HG03097 (cell line): Measurements from ENCODE around the gene PRRT1.
"Not testable (repeated sequence)": the region's sequence is repeated elsewhere in the genome, so short reads cannot be mapped to it uniquely, and the experiment has no call there.

Source experiments
- ATAC-seq: cut with Tn5 transposase; IDR thresholded peaks from one replicate; pipeline ENCODE4 v1.9.1; 2021; ENCODE audit not compliant: unreplicated experiment, low FRiP score

PRRT1 gene

GRCh38 chr6:32151863-32152768 lies at the start of gene PRRT1:
TSS of gene PRRT1 (minus strand) at chr6:32151939. CDS start at chr6:32151827, 112 bp downstream.
- ATAC-seq, result no peak

DNA sequence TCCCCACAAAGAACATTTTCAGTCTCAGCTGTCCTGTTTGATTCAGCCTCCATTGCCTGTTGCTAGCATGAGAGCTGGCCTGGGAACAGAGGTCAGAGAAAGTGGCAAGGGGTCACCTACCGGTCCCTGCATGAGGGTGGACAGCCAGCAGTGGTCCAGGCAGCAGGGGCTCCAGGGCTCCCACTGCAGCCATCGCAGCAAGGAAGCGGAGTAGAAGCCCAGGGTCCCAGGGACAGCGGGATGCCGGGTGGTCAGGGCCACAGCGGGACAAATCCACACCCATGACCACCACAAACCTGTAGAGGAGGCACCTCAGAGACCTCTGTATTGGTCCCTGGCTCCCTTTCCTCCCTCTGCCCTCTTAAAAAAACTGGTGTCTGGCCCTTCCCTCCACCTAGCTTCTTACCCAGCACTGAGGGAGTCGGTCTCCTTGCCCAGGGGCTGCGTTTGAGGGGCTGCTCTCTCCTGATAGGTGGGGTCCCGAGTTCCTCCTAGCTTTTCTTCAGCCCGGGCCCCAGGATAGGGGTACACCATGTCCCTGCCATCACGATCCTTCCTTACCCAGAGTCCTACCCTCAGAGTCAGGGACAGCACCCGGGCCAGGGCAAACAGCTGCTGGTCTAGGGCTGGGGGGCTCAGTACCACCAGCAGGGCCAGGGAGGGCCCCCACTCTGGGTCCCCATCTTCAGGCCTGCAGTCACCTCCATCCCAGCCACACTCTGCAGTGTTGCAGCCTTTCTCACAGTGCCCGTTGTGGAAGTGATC lies 49.2 kb upstream of the PRRT1 start:
- ATAC-seq, result no peak

GRCh38 chr6:32198866-32199265 lies 47.1 kb upstream of the PRRT1 start:
- ATAC-seq, result no peak

DNA sequence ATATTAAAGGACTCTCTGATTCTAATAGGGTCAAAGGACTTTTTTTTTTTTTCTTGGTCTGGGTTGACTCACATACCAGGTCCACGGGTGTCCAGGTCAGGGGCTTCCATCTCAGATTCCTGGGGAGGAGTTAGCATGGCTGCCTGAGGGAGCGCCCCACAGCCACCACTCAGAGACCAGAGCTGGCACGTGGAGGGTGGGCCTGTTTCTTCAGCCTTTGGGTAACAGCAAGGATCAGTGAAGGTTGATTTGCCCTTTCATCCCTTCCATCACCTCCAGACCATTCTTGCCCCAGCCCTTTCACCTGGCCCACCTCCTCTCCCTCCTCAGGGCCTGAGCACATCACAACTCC lies 46.6 kb upstream of the PRRT1 start:
- ATAC-seq, result no peak

GRCh38 chr6:32196682-32197616 lies 45.2 kb upstream of the PRRT1 start:
- no peak for ATAC-seq

- ATAC-seq, result no peak
Measured at GRCh38 chr6:32195902-32196681, 44.4 kb upstream of the PRRT1 start.

- ATAC-seq, result peak; percentile 78
Measured at GRCh38 chr6:32195652-32195901, 43.8 kb upstream of the PRRT1 start.

DNA sequence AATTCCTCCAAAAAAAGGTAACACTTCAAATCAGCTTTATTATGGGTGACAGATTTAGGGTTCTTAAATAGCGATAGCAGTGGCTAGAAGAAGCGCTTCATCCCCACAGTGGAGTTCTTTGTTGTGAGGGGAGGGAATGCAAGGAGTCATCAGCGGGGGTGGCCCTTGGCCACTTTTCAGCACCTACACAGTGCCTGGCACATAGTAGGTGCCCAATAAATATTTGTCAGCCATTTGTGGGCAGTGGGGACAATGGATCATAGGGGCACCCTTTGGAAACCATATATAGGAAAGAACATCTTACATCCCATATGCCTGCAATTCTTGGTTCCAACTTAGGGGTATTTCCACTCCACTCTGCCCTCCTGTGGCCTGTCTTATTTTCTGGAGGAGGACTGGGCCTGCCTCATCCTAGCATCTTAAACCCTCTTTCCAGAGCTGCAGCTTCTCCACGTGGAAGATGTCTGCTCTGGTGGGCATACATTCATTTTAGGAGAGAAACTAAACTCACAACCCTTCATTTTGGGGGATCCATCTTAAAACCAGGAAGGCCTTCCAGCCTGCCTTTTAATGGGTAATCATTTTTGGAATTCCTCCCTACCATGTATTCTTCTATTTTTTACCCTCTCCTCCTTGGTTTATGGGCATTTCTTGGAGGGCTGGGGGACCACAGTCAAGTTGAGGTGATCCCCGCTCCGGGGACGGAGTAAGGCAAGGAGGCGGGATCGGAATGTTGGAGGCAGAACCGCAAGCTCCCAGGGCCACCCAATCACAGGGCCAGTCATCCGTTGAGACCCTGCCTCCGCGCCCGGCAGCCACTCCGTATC lies 43.3 kb upstream of the PRRT1 start:
- ATAC-seq, result no peak

DNA sequence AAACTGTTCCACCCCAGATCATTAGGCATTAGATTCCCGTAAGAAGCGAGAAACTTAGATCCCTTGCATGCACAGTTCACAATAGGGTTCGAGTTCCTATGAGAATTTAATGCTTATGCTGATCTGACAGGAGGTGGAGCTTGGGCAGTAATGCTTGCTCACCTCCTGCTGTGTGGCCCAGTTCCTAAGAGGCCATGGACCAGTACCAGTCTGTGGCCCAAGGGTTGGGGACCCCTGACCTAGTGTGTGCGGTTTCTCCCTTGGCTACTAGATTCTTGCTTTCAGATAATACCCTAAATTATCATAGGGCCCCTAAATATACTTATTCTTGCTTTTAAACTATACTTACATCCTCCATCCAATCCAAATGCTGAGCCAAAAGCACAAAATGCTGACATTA lies 42.6 kb upstream of the PRRT1 start:
- ATAC-seq, result no peak

DNA sequence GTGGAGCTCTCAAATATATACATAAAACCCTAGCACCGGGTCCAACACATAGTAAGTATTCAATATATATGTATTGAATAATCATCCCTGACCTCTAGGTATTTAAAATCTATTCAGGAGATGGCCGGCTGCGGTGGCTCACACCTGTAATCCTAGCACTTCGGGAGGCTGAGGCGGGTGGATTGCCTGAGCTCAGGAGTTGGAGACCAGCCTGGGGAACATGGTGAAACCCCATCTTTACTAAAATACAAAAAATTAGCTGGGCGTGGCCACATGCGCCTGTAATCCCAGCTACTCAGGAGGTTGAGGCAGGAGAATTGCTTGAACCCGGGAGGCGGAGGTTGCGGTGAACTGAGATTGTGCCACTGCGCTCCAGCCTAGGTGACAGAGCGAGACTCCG lies 41.4 kb upstream of the PRRT1 start:
- ATAC-seq, result not testable (repeated sequence)

DNA sequence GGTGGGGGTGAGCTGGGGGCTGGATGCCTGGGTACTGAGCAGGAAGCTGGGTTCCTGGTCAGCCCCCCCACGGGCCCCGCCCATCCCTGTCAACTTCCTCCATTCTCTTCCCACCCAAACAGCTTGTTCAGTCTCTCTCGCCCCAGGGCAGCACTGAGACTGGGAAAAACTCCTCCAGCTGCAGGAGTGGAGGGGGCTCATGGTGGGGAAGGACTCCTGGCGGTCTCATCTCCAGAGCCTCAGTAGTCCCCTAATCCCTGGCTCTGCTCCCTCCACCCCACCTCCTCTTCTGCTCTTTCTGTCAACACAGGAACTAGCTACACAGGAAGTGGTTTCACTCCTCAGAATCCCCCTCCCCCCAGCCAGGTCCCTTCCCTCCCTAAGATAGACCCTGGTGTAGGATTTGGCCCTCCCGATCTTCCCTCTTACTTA lies 40.9 kb upstream of the PRRT1 start, which contains the start of gene GPSM3:
TSS of gene GPSM3 (minus strand) at position 36 of the 432 bp plus-strand sequence. CDS start 130 bp downstream, outside the sequence.
- ATAC-seq, result no peak

- no peak for ATAC-seq
Measured at GRCh38 chr6:32191696-32192607, 40.2 kb upstream of the PRRT1 start.

GRCh38 chr6:32190911-32191677 lies 39.4 kb upstream of the PRRT1 start:
- ATAC-seq, result no peak

DNA sequence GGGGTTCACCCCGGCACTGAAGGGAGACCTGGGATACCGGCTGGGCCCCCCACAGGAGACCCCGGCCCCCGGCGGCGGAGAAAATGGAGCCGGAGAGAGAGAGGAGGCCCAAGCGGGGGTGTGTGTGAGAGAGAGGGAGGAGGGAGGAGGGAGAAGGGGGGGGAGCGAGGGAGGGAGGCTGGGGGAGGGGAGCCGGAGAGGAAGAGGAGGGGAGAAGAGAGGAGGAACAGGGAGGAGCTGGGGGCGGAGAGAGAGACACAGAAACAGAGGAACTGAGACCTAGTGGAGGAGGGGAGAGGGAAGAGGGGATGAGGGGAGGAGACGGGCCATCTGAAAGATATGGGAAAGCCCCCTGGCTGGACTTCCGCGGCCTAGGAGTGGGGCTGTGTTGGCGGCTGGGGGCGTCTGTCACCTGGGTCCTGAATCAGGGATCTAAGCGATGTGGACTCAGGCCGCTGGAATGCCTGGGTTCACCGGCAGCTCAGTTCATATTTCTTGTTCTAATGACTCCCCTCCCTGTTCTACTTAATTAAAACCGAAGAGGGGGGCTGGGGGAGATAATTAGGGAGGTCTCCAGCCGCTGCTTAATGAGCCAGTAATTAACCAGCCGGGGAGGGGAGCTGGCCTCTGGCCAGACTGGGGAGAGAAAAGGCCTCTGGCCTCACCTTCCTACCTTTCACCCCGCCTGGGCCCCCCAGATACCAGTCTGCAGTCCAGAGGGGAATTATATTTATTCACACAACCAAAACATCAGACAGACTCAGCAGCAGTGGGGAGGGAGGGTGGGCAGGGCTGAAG lies 38.5 kb upstream of the PRRT1 start, which contains the start of gene PBX2:
TSS of gene PBX2 (minus strand) at position 149 of the 798 bp plus-strand sequence. CDS start 287 bp downstream, outside the sequence.
- no peak for ATAC-seq

DNA sequence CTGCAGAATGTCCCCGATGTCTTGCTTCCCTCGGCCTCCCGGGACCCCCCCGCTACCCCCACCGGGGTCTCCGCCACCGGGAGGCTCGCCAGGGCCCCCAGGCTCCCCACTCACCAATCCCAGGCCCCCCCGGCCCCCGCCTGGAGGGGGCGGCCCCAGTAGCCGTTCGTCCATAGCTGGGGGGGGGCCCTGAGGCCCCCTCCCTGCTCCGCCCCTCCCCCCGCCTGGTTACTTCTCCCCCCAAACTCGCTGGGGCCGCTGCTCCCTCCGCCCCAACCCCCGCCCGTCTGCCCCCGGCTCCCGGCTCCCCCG lies 38.0 kb upstream of the PRRT1 start:
- no peak for ATAC-seq

GRCh38 chr6:32189069-32189741 lies 37.5 kb upstream of the PRRT1 start:
- no peak for ATAC-seq
